Endothelial cell of umbilical vein (primary cell): ENCODE results near the gene LAMTOR2.
"Not testable (repeated sequence)": the region's sequence is repeated elsewhere in the genome, so short reads cannot be mapped to it uniquely, and the experiment has no call there.

ENCODE experiments used
- CTCF ChIP-seq, 2 donors: IDR thresholded peaks; 1 replicate in 1 of 2; 2 replicates in 1 of 2; pipeline ENCODE4 v1.5.1; 2011; ENCODE audit warnings: low read length in 2 of 2, mild to moderate bottlenecking in 2 of 2, moderate library complexity in 2 of 2, control low read depth in 1 of 2, inconsistent platforms in 1 of 2, low read depth in 1 of 2; ENCODE audit not compliant: insufficient read depth in 1 of 2; ENCODE audit errors: extremely low read depth in 1 of 2
- EZH2 ChIP-seq: IDR thresholded peaks from 2 replicates; pipeline ENCODE4 v1.6.1; 2012; ENCODE audit warnings: borderline replicate concordance, low read depth, mild to moderate bottlenecking, moderate library complexity, low read length, inconsistent platforms; ENCODE audit not compliant: severe bottlenecking
- FOS ChIP-seq: IDR thresholded peaks from 2 replicates; pipeline ENCODE4 v1.6.1; 2011; ENCODE audit warnings: mild to moderate bottlenecking, low read length, moderate library complexity, borderline replicate concordance; ENCODE audit not compliant: insufficient read depth
- POLR2A ChIP-seq: IDR thresholded peaks from 2 replicates; pipeline ENCODE4 v1.6.1; 2012; ENCODE audit warnings: low read depth, mild to moderate bottlenecking, control low read depth, low read length
- POLR2AphosphoS5 ChIP-seq: IDR thresholded peaks from 2 replicates; pipeline ENCODE4 v1.6.1; 2012; ENCODE audit warnings: low read depth, mild to moderate bottlenecking, control low read depth, low read length, moderate library complexity; ENCODE audit not compliant: insufficient read depth

DNA sequence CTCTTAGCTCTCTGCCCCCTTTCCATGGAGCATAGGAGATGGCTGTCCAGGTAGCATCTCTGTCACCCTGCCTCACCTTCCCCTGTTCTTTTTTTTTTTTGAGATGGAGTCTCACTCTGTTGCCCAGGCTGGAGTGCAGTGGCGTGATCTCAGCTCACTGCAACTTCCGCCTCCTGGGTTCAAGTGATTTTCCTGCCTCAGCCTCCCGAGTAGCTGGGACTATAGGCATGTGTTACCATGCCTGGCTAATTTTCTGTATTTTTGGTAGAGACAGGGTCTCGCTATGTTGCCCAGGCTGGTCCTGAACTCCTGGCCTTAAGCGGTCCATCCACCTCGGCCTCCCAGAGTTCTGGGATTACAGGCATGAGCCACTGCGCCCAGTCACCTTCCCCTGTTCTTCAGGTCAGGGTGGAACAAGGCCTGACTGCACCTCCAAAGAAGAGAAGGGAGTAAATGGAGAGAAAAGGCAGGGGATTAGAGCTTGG lies 16.8 kb downstream of the LAMTOR2 start:
- not testable (repeated sequence) for TF ChIP-seq POLR2A; EZH2; CTCF (IDR thresholded peaks at IDR 0.05; ENCODE audit: extremely low read depth in 1 of 2, insufficient read depth in 1 of 2, low read depth in 1 of 2, low read length in 2 of 2); POLR2AphosphoS5; FOS
